IPS-11a (cell line): ENCODE measurements around the gene HYOU1.
"Not testable (repeated sequence)": the region's sequence is repeated elsewhere in the genome, so short reads cannot be mapped to it uniquely, and the experiment has no call there.

Experiments used
- H3K4me3 ChIP-seq: one replicate; pipeline ENCODE4 v1.5.1; 2013; ENCODE audit warnings: low read depth, low read length, control low read depth

HYOU1 gene

DNA sequence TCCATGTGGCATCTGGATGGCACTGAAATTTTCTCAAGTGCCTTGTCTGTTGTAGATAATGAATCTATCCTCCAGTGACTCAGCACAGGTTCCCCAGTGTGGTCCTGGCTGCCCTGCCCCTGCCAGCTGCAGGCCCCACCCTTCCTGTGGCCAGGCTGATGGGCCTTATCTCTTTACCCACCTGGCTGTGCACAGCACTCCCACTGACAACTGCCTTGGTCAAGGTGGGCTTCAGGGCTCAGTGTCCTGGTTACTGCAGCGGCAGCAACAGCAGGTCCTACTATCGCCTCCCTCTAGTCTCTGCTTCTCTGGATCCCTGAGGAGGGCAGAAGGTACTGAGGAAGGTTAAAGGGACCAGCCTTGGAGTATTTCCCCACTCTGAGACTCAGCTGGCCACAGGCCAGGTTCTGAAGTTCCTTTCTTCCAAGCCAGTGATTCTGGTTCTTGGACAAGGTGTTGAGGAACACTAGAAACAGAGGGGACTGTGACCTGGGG, 30.8 kb upstream of the HYOU1 start:
- no peak overlapping the region for H3K4me3 ChIP-seq

GRCh38 chr11:119087123-119087522, 30.1 kb upstream of the HYOU1 start:
- no peak overlapping the region for H3K4me3 ChIP-seq

- H3K4me3 ChIP-seq: peak overlapping the region; percentile 94
Measured at GRCh38 chr11:119085437-119085847, 28.4 kb upstream of the HYOU1 start.

DNA sequence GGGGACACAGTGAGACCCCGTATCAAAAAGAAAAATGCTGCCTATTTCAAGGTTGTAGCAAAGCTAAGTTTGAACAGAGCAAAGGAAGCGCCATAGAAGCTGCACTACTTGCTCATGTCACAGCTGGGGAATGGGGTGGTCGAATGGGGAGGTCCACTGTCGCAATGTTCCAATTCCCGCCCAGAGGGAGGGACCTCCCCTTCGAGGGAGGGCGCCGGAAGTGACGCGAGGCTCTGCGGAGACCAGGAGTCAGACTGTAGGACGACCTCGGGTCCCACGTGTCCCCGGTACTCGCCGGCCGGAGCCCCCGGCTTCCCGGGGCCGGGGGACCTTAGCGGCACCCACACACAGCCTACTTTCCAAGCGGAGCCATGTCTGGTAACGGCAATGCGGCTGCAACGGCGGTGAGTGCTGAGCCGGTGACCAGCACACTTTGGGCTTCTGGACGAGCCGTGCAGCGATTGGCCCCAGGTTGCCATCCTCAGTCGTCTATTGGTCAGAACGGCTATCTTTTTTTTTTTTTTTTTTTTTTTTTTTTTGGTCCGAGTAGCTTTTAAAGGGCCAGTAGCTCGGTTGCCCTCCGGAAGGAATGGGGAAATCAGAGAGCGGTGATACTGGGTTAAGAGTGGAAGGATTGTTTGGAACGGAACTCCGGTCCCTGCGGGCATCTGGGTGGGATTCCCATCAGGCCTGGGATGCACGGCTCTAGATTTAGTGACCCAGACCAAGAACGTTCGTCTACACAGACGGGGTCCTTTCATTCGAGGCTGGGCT, 27.8 kb upstream of the HYOU1 start, which contains the start of gene HMBS:
Gene HMBS (plus strand): TSS at position 219 of the 774 bp plus-strand sequence. CDS start 153 bp downstream, at position 372.
- H3K4me3 ChIP-seq: peak within 1 kb of the TSS; percentile 94

GRCh38 chr11:119081682-119082260, 24.8 kb upstream of the HYOU1 start:
- no peak overlapping the region for H3K4me3 ChIP-seq

DNA sequence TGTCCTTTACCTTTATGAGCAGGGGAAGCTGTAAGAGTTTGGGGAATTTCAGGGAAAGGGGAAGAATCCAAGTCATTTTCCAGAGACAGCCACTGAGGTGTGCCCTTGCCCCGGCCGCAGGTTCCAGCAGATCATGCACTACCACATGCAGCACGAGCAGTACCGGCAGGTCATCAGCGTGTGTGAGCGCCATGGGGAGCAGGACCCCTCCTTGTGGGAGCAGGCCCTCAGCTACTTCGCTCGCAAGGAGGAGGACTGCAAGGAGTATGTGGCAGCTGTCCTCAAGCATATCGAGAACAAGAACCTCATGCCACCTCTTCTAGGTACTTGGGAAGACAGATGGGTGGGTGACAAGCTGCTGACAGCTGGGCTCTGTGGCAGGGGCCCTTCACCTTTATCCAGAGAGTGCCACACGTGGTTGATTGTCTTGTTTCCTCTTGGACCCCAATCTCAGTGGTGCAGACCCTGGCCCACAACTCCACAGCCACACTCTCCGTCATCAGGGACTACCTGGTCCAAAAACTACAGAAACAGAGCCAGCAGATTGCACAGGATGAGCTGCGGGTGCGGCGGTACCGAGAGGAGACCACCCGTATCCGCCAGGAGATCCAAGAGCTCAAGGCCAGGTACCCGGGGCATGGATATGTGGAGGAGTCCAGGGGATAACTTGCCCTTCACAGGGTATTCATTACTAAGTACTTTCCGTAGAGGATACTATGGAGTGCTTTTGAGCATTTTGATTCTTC, 21.8 kb upstream of the HYOU1 start:
- no peak overlapping the region for H3K4me3 ChIP-seq

DNA sequence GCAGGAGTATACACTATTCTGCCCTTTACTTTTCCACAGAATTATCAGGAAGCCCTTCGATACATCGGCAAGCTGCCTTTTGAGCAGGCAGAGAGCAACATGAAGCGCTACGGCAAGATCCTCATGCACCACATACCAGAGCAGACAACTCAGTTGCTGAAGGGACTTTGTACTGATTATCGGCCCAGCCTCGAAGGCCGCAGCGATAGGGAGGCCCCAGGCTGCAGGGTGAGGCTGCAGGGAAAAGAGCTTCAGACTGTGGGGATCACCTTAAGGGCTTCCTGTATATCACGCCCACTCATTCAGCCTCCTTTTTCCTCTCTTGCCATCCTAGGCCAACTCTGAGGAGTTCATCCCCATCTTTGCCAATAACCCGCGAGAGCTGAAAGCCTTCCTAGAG, 20.8 kb upstream of the HYOU1 start:
- no peak overlapping the region for H3K4me3 ChIP-seq

DNA sequence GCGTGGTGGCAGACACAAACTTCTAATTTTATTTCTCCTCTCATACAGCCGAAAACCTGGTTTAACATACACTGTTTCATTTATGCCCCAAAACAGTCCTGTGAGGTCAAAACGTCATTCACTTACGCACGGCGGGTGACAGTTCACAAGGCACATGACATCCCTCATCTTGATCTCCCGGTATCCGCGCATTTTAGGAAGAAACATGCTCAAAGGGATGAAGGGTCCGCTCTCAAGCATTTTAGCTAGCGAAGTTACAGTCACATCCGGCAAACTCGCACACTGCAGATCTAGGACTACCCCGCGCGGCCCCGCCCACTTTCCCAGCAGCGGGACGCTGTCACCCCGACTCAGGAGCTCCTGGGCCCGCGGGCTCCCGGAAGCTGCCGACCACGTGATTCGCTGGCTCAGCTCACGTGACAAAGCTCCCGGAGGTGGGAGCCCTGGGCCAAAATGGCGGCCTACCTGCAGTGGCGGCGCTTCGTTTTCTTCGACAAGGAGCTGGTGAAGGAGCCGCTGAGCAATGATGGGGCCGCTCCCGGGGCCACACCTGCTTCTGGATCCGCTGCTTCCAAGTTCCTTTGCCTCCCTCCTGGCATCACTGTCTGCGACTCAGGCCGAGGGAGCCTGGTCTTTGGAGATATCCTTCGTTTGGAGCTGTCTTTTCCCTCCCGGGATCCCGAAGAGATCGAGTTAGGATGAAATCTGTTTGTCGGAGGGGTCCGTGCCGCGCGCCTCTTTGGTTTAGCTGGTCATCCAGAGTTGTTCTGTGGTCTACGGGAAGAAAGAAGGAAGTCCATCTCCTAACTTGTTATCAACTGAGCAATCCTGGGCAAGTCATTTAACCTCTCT, 10.6 kb upstream of the HYOU1 start, which contains the start of gene VPS11:
Gene VPS11 (plus strand): TSS at position 448 of the 852 bp plus-strand sequence. CDS start 6 bp downstream, at position 454.
- peak within 1 kb of the TSS; percentile 97 for H3K4me3 ChIP-seq

DNA sequence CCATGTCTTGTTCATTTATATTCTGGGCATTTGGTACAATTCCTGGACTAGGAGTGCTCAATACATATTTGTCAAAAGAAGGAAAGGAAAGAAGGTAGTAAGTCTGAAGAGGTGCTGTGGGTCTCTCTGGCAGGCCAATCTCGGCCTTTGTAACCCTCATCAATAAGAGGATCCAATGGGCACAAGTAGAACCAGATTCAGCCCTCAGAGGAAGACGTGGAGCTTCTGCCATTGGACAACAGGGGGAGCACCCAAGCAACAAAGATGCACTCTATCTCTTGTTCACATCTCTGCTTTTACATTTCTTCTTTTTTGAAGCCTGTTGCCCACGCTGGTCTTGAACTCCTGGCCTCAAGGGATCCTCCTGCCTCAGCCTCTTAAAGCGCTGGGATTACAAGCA, 8.4 kb upstream of the HYOU1 start:
- no peak overlapping the region for H3K4me3 ChIP-seq

GRCh38 chr11:119062779-119063178, 5.8 kb upstream of the HYOU1 start:
- no peak overlapping the region for H3K4me3 ChIP-seq

- H3K4me3 ChIP-seq: no peak overlapping the region
Measured at GRCh38 chr11:119061256-119061655, 4.3 kb upstream of the HYOU1 start.

DNA sequence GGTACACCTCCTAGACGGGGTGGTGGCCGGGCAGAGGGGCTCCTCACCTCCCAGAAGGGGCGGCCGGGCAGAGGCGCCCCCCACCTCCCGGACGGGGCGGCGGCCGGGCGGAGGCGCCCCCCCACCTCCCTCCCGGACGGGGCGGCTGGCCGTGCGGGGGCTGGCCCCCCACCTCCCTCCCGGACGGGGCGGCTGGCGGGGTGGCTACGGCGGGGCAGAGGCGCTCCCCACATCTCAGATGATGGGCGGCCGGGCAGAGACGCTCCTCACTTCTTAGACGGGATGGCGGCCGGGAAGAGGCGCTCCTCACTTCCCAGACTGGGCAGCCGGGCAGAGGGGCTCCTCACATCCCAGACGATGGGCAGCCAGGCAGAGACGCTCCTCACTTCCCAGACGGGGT, 2.1 kb upstream of the HYOU1 start:
- not testable (repeated sequence) for H3K4me3 ChIP-seq

DNA sequence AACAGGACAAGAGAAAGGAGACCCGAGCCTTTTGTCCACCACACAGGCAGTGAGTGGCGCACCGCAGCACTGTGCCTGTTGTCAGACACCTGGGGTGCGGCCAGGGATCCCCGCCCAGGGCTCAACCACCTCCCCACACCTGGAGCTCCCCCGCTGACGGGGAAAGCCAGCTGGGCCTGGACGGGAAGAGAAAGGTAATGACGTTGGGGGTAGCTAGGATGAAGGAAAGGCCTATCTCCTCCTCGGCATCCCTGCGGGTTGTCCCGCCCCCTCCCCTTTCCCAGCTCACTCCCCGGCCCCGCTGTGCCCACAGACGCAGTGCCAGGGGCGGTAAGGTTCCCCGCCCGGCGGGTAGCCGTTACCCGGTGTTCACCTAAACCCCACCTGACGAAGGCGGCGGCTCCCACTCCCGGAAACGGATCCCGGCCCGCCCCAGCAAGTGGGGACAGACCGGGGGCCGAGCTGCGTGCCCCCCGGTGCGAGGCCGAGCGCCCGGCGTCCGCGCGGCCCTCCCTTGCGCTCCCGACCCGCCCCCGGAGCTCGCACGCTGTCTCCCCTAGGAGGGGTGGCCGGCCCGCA, 495 bp downstream of the HYOU1 start:
- peak overlapping the region; percentile 77 for H3K4me3 ChIP-seq

DNA sequence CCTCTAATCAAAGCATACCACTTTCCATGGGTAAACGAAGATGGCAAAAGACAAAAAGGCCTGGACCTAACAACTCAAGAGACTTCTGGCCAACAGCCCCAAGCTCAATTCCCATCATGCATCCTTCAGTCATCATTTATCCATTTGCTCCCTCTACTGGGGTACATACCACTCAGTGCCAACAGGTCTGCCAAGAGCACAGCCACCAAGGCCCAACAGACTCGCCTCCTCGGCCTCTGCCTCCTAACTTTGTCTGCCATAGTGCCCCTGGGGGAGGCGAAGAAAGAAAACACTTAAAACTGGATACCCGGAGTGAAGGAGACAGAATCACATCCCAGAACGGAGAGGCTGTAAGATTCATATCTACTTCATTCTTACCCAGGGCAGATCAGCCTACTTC, 1.1 kb downstream of the HYOU1 start:
- H3K4me3 ChIP-seq: peak overlapping the region; percentile 77

GRCh38 chr11:119054418-119054817, 2.6 kb downstream of the HYOU1 start:
- H3K4me3 ChIP-seq: no peak overlapping the region

DNA sequence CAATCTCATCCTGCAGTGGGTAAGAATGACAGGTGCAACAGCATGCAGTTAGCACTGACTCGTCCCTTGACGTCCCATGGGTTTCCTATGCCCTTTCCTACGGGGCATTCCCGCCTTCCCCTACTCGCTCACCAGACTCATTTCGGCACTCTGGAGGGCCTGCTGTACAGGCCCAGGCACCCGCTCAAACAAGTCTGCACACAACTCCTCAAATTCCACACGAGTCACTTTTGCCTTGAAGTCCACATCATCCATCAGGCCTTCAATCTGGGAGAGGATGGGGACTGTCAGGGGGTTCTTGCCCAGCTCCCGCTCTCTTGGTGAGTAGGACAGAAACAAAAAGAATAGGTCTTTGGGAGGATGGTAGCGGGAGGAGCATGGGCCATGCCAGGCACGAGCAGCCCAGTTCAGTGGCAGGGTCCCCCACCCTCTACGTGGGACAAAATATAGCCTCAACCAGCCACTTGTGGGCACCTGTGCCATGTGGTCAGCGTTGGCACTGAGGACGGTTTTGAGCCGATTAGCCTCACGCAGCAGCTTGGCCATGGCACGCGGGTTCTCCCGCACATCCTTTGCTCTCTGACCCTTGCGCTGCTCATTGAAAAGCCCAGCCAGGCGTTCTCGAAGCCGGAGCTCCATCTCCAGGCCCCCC, 4.7 kb downstream of the HYOU1 start:
- H3K4me3 ChIP-seq: no peak overlapping the region

DNA sequence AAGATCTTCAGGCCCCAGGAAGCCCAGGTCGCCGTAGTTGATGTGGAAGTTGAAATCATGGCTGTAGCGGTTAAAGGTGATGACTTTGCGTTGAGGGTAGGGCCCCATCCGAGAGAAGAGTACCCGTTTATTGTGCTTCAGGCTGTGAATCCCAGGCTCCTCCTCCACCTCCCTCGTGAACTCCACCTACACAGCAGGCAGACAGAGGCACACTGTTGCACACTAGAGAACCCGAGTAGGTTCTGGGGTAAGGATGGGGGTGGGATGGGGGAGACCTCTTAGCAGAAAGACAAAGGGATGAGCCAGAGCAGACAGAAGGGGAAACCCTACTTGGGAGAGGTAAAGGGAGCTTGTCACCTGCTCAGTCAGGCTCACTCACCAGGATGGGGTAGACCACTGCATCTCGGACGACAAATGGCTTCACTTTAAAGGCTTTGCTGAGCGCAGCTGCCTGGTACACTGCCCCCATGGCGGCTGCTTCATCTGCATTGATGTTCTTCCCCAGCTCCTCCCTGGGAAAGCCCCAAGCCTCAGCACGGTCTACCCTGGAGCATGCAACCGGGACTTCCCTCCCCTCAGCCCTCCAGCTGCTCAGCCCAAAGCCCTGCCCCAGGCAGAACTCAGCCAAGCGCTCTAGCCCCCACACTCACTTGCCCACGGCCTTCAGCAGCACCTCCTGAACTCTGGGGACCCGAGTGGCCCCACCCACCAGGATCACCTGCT, 5.4 kb downstream of the HYOU1 start:
- H3K4me3 ChIP-seq: no peak overlapping the region

- H3K4me3 ChIP-seq: no peak overlapping the region
Measured at GRCh38 chr11:119049081-119049480, 7.9 kb downstream of the HYOU1 start.

- H3K4me3 ChIP-seq: no peak overlapping the region
Measured at GRCh38 chr11:119048644-119049043, 8.4 kb downstream of the HYOU1 start.
